ENCODE results near the gene BMP6. TPM values are rescaled to one million over a fixed set of nuclear protein-coding genes. Genes with fewer than 3 reads are reported as not detected.

Gene BMP6
- total and polyA plus RNA-seq, 8 donors = 2.3 to 18.7 (median 3.7) TPM

GRCh38 chr6:7914311-7914710 is 188.4 kb downstream of the BMP6 start:
- H3K36me3 ChIP-seq = no peaks in the 10 kb centered on the region
- no peaks in the 10 kb centered on the region for H3K9me3 ChIP-seq
- intact Hi-C loops (cut with DNase I) = loop anchor here in 1 of 2 donors (10.0 kb wide), 1 partner anchor 80 kb away; no protein-coding TSS in a partner anchor
- peaks cover 0 to 8% of the 10 kb centered on the region in 2 donors for H3K27me3 ChIP-seq
- H3K4me3 ChIP-seq = no peak overlapping the region
- no peak for DNase-seq
- ATAC-seq = no peak
- peaks cover 1 to 8% of the 10 kb centered on the region in 2 donors for H3K4me1 ChIP-seq
- TF ChIP-seq CTCF (IDR thresholded peaks at IDR 0.05) = no peak
- H3K27ac ChIP-seq = no peak overlapping the region

- no peaks in the 10 kb centered on the region for H3K9me3 ChIP-seq
- peaks cover 0 to 3% of the 10 kb centered on the region in 2 donors for H3K4me1 ChIP-seq
- DNase-seq = no peak
- no peak overlapping the region for H3K4me3 ChIP-seq
- no peak overlapping the region for H3K27ac ChIP-seq
- no peak for ATAC-seq
- no peak for TF ChIP-seq CTCF (IDR thresholded peaks at IDR 0.05)
- H3K36me3 ChIP-seq = no peaks in the 10 kb centered on the region
- peaks cover 0 to 8% of the 10 kb centered on the region in 2 donors for H3K27me3 ChIP-seq
- intact Hi-C loops (cut with DNase I) = loop anchor here in 1 of 2 donors (10.0 kb wide), 1 partner anchor 80 kb away; no protein-coding TSS in a partner anchor
Measured at GRCh38 chr6:7914991-7915789, 189.3 kb downstream of the BMP6 start.

GRCh38 chr6:7916959-7917358 is 191.1 kb downstream of the BMP6 start:
- Histone ChIP-seq H3K4me3 (no peak overlapping the region), H3K27ac (no peak overlapping the region), H3K9me3 (no peaks in the 10 kb centered on the region), H3K36me3 (no peaks in the 10 kb centered on the region), H3K4me1 (no peaks in the 10 kb centered on the region), H3K27me3 (no peaks in the 10 kb centered on the region)
- intact Hi-C loops (cut with DNase I) = loop anchor here in 1 of 2 donors (10.0 kb wide), 1 partner anchor 78 kb away; no protein-coding TSS in a partner anchor
- no peak for DNase-seq
- ATAC-seq = no peak
- no peak for TF ChIP-seq CTCF (IDR thresholded peaks at IDR 0.05)

- H3K9me3 ChIP-seq = no peaks in the 10 kb centered on the region
- intact Hi-C loops (cut with DNase I) = loop anchor here in 1 of 2 donors (10.0 kb wide), 1 partner anchor 77 kb away; no protein-coding TSS in a partner anchor
- H3K4me1 ChIP-seq = no peaks in the 10 kb centered on the region
- H3K4me3 ChIP-seq = no peak overlapping the region
- H3K27me3 ChIP-seq = no peaks in the 10 kb centered on the region
- DNase-seq (no peak), ATAC-seq (no peak)
- no peaks in the 10 kb centered on the region for H3K36me3 ChIP-seq
- TF ChIP-seq CTCF (IDR thresholded peaks at IDR 0.05) = no peak
- H3K27ac ChIP-seq = no peak overlapping the region
Measured at GRCh38 chr6:7917729-7918128, 191.8 kb downstream of the BMP6 start.

GRCh38 chr6:7918403-7918802 is 192.5 kb downstream of the BMP6 start:
- intact Hi-C loops (cut with DNase I) = loop anchor here in 1 of 2 donors (10.0 kb wide), 1 partner anchor 76 kb away; no protein-coding TSS in a partner anchor
- Histone ChIP-seq H3K27me3 (no peaks in the 10 kb centered on the region), H3K36me3 (no peaks in the 10 kb centered on the region), H3K4me1 (no peaks in the 10 kb centered on the region), H3K27ac (no peak overlapping the region), H3K4me3 (no peak overlapping the region), H3K9me3 (no peaks in the 10 kb centered on the region)
- ATAC-seq = no peak
- DNase-seq = no peak
- TF ChIP-seq CTCF (IDR thresholded peaks at IDR 0.05) = no peak

All from left lung (tissue), 10 donors.